ENCODE measurements around the gene COL20A1. TPM values are rescaled to one million over a fixed set of nuclear protein-coding genes. Genes with fewer than 3 reads are reported as not detected.
A peak's percentile ranks its signal among the peaks of the same experiment; 100 is the strongest.

COL20A1 gene
- total and polyA plus RNA-seq, 4 donors = 0.06 to 0.09 TPM; not detected in 2

DNA sequence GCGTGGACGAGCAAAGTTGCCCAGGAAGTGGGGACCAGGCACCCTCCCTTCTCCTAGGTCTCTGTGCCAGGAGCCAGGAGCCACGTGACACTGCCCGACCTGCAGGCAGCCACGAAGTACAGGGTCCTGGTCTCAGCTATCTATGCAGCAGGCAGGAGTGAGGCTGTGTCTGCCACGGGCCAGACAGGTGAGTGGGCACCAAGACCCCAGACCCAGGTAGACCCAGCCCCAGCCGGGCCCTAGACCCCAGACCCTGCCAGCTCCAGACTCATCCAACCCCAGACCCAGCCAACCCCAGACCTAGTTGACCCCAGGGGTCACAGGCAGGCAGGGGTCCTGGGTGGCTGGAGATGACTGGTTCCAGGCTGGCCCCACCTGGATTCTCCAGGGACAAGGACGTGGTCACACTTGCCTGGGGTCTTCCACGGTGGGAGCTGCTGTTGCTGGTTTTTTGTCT is 21.1 kb downstream of the COL20A1 start:
- Histone ChIP-seq H3K4me1 (ENCODE audit: control insufficient read depth in 5 of 5, insufficient read depth in 5 of 5, low read length in 5 of 5) (peaks cover 0 to 31% (median 4%) of the 10 kb centered on the region in 5 donors), H3K4me3 (no peak overlapping the region), H3K27ac (ENCODE audit: low read depth in 1 of 2, low read length in 1 of 2) (no peak overlapping the region), H3K27me3 (ENCODE audit: control insufficient read depth in 3 of 3, insufficient read depth in 3 of 3, low read length in 2 of 3) (no peaks in the 10 kb centered on the region), H3K9ac (ENCODE audit: insufficient read depth in 1 of 2, low read length in 2 of 2) (no peak overlapping the region), H3K9me3 (ENCODE audit: control insufficient read depth in 4 of 4, insufficient read depth in 3 of 4, low read length in 3 of 4) (no peaks in the 10 kb centered on the region), H3K36me3 (ENCODE audit: control insufficient read depth in 4 of 4, insufficient read depth in 4 of 4, low read length in 4 of 4) (no peaks in the 10 kb centered on the region)
- 63 to 80% methylated on average over 9 of the region's 9 CpGs for WGBS, 2 donors
- no peak for ATAC-seq (ENCODE audit: insufficient read depth, low FRiP score)
- DNase-seq = no peak
- no peak for TF ChIP-seq CTCF (IDR thresholded peaks at IDR 0.05; ENCODE audit: control extremely low read depth, extremely low read depth)

DNA sequence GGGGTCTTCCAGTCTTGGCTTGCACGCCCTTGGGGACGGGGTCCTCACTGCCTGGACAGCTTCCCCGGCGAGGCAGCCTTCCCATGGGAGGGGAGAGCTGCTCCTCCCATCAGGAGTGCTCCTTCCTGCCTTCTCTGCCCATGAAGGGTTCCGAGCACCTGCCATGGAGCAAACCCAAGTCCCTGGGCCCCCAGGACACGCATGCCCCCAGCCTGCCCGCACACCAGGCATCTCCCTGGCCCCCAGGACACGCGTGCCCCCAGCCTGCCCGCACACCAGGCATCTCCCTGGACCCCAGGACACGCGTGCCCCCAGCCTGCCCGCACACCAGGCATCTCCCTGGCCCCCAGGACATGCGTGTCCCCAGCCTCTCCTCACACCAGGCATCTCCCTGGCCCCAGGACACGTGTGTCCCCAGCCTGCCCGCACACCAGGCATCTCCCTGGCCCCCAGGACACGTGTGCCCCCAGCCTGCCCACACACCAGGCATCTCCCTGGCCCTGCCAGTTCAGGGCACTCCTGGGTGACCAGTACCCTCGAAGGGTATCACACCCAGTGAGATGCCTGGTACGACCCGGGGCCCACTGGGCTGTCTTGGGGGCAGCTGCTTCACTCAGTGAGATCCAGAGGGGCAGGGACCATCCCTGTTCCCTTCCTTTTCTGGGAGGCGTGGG is 21.7 kb downstream of the COL20A1 start:
- DNase-seq (no peak), ATAC-seq (ENCODE audit: insufficient read depth, low FRiP score) (no peak)
- H3K27me3 ChIP-seq (ENCODE audit: control insufficient read depth in 3 of 3, insufficient read depth in 3 of 3, low read length in 2 of 3) = no peaks in the 10 kb centered on the region
- H3K4me3 ChIP-seq = no peak overlapping the region
- 81 to 86% methylated on average over 21 of the region's 21 CpGs for WGBS, 2 donors
- no peak overlapping the region for H3K27ac ChIP-seq (ENCODE audit: low read depth in 1 of 2, low read length in 1 of 2)
- H3K9me3 ChIP-seq (ENCODE audit: control insufficient read depth in 4 of 4, insufficient read depth in 3 of 4, low read length in 3 of 4) = no peaks in the 10 kb centered on the region
- H3K4me1 ChIP-seq (ENCODE audit: control insufficient read depth in 5 of 5, insufficient read depth in 5 of 5, low read length in 5 of 5) = peaks cover 0 to 34% (median 4%) of the 10 kb centered on the region in 5 donors
- no peak overlapping the region for H3K9ac ChIP-seq (ENCODE audit: insufficient read depth in 1 of 2, low read length in 2 of 2)
- TF ChIP-seq CTCF (IDR thresholded peaks at IDR 0.05; ENCODE audit: control extremely low read depth, extremely low read depth) = no peak
- H3K36me3 ChIP-seq (ENCODE audit: control insufficient read depth in 4 of 4, insufficient read depth in 4 of 4, low read length in 4 of 4) = no peaks in the 10 kb centered on the region

DNA sequence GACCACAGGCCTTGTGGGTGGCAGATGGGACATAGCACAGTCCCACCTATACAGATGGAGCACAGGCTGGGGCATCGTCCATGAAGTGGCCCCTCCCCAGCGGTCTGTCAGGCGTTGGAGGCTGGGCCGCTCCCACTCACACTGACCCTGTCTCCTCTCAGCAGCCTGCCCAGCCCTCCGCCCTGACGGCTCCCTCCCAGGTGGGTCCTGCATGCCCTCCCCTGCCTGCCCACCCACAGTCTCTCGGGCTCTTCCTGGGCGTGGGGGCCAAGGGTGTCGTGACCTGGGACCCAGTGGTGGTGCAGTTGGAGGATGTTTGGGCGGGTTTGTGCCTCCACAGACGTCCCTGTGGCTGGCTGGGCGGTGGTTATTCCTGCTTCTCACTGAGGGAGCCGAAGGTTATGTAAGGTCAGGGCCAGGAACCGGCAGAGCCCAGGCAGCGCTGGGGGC is 22.3 kb downstream of the COL20A1 start:
- Histone ChIP-seq H3K9me3 (ENCODE audit: control insufficient read depth in 4 of 4, insufficient read depth in 3 of 4, low read length in 3 of 4) (no peaks in the 10 kb centered on the region), H3K4me1 (ENCODE audit: control insufficient read depth in 5 of 5, insufficient read depth in 5 of 5, low read length in 5 of 5) (peaks cover 0 to 36% (median 9%) of the 10 kb centered on the region in 5 donors), H3K4me3 (no peak overlapping the region), H3K36me3 (ENCODE audit: control insufficient read depth in 4 of 4, insufficient read depth in 4 of 4, low read length in 4 of 4) (no peaks in the 10 kb centered on the region), H3K9ac (ENCODE audit: insufficient read depth in 1 of 2, low read length in 2 of 2) (no peak overlapping the region), H3K27ac (ENCODE audit: low read depth in 1 of 2, low read length in 1 of 2) (no peak overlapping the region), H3K27me3 (ENCODE audit: control insufficient read depth in 3 of 3, insufficient read depth in 3 of 3, low read length in 2 of 3) (no peaks in the 10 kb centered on the region)
- DNase-seq (peak in 1 of 3 donors; percentile 12), ATAC-seq (ENCODE audit: insufficient read depth, low FRiP score) (no peak)
- 57 to 67% methylated on average over 15 of the region's 15 CpGs for WGBS, 2 donors
- TF ChIP-seq CTCF (IDR thresholded peaks at IDR 0.05; ENCODE audit: control extremely low read depth, extremely low read depth) = no peak
